Hematopoietic multipotent progenitor cell treated with erythropoietin and hydrocortisone succinate and interleukin-3 and kit ligand, for 4 days (in vitro differentiated cells): Measurements from ENCODE around the gene LMTK3.
"Not testable (repeated sequence)": the region's sequence is repeated elsewhere in the genome, so short reads cannot be mapped to it uniquely, and the experiment has no call there.

Source experiments
- DNase-seq: peaks from one replicate; pipeline ENCODE4 v3.0.0-alpha.2; 2015

Gene LMTK3

GRCh38 chr19:48502350-48503018 is 9.2 kb downstream of the LMTK3 start:
- no peak for DNase-seq

DNA sequence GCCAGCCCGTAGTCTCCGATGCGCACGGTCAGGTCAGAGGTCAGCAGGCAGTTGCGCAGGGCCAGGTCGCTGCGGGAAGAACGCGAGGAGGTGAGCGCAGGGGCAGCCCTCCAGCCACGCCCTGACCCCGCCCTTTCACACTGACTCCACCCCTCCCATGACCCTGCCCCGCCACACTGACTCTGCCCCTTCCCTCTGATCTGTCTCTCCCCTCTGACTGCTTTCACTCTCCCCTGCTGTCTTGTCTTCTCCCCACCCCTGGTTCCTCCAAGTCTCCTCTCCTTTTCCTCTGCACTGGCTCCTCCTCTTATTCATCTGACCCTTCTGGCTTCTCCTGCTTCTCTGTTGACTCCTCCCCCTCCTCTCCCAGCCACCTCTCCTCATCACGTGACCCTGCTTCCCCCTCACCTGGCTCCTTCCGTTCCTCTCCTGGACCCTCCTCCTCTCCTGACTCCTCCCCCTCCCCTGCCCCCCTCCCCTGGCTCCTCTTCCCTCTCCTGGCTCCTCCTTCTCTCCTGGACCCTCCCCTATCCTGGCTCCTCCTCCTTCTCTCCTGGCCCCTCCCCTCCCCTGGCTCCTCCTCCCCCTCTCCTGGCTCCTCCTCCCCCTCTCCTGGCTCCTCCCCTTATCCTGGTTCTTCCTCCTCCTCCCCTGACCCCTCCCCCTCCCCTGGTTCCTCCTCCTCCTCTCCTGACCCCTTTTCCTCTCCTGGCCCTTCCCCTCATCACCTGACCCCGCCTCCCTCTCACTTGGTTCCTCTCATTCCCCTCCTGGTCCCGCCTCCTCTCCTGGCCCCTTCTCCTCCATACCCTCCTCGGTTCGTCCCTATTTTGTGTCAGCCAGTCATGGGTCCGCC is 9.9 kb downstream of the LMTK3 start:
- DNase-seq, result peak; percentile 91

GRCh38 chr19:48500830-48501493 is 10.7 kb downstream of the LMTK3 start:
- no peak for DNase-seq

DNA sequence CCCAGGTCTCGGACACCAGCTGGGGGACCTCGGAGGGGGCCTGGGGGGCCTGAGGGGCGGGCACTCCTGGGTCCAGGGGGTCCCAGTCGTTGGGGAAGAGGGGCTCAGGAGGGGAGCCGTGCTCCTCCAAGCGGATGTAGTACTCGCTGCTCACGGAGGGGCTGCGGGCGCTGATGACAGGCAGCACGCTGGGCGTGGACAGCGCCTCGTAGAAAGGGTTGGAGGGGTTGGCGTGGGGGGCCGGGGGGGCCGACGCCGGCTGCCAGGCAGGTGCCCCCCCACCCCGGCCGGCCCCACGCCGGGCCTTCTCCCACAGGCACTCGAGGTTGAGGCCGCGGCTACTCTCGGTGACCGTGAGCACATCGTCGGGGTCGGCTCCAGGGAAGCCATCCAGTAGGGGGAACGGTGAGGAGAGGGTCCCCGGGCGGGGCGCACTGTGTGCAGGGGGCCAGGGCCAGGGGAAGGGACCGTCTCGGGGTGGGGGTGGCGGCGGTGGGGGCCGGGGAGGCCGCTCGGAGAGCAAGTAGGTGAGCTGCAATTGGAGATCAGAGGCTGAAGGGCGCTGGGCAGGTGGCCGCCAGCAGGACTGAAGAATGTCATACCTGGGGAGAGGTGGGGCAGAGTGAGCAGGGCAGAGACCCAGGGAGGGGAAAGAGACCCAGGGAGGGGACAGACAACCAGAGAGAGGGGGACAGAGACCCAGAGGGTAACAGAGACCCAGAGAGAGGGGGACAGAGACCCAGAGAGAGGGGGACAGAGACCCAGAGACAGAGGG is 12.1 kb downstream of the LMTK3 start:
- DNase-seq, result no peak

DNA sequence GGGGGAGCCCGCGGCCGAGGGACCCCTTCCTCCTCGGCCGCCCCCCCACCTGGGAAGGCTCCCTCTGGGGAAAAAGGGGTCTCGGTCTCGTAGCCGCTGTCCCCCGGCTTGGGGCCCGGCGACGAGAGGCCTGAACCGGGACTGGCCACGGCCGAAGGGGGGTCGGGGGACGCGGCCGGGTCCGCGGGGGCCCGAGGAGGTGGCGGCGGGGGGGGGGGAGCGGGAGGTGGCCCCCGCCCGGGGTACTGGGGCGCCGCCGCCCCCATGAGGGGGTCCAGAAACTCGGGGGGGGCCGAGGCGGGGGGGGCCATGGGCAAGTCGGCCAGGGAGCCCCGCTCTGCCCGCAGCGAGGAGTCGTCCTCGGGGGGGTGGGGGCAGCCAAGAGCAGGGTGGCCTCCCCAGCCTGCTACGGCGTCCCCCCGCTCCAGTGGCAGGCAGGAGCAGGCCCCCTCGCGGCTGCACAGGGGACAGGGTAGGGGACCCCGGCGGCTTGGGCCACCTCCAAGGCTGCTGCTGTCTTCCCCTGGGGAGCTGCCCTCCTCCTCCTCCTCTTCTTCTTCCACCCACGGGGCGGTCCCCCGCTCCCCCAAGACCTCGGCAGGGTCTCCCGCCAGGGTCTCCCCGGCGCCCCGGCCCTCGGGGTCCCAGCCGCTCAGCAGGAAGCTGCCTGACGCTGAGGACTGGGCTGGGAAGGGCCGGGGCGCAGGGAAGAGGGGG is 12.9 kb downstream of the LMTK3 start:
- DNase-seq, result no peak

DNA sequence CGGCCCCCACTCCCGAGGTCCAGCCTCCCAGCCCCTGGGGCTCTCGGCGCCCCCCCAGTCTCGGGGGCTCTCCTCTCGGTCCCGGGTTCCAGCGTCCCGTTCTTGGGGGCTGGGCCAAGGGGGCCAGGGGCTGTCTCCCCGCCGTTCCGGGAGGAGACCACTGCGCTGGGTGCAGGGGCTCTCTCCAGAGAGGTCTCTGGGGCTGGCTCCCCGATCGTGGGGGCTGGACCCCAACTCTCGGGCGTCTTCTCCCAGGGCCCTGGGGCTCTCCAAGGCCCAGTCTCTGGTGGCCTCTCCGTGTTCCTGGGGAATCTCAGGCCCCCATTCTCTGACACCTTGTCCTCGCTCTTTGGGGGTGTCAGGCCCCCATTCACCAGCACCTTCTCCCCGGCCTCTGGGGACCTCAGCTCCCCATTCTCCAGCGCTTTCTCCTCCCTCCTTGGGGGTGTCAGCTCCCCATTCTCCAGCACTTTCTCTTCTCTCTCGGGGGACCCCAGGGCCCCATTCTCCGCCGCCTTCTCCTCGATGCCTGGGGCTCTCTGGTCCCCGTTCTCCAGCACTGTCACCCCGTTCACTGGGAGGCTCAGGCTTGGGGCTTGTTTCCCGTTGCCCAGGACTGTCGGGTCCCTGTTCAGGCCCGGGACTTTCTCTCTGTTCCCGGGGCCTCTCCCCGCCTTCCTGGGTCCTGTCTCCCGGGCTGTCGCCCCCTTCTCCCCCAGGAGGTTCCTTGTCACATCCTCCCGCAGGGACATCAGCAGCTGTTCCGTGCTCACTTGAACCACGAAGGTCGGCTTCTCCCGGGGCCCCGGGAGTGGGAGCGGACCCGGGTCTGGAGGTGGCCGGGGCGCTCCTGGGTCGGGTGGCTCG is 13.7 kb downstream of the LMTK3 start:
- no peak for DNase-seq

DNA sequence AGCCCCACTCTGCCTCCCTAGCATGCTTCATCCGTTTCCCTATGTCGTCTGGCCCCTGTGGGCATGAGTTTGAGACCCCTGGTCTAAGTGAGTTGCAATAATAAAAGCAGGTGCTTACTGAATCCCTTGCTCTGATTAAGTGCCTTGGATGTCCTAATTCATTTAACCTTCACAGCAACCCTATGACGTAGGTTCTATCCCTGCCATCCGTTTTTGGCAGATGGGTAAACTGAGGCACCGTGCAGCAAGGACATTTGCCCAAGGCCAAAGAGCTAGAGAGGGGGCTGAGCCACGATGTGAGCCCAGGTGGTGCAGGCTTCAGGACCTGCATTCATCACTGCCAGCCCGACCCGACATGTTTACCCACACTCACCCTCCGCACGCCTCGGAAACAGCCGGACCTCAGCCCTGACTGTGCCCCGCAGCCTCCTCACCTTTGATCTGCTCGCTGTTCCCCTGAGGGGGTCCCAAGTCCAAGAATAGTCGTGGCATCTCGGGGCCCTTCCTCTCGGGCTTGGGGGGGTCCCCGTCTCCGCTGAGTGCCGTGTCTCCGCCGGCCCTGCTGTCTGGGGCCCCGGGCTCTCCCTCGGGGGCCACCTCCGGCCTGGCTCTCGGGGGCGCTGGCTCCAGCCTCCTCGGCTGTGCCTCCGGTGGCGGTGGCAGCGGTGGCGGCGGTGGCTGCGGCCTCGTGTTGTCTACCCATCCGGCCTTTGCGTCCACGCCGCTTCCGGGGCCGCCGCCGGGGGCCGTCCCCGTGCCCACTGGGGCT is 14.5 kb downstream of the LMTK3 start:
- DNase-seq, result no peak

- peak; percentile 75 for DNase-seq
Observed at GRCh38 chr19:48495396-48495795, 16.2 kb downstream of the LMTK3 start.

DNA sequence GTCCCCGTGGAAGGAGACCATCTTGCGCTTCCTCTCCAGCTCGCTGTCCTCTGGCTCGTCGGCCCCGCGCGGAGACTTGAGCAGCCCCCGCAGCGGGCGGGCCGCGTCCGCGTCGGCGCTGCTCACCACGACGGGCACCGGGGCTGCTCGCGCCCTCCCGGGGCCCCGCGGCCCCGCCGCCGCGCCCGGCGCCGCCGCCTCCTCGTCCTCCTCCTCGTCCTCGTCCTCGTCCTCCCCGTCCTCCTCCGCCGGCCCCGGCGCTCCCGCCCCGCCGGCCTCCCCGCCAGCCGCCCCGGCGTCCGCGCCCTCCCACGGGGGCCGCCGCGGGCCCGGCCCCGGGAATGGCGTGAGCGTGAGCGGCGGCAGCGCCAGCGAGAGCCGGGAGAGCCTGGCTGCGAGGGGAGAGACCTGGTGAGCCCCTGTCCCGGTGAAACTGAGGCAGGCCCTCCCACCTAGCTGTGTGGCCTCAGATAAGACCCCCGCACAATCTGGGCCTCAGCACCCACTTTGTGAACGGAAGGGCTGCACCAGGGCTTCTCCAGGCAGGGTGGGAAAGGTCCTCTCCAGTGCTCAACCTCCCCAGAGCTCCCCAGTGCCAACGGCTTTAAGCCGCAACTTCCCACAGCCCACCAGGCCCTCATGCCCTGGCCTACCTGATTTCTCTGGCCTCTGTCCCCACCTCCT is 17.8 kb downstream of the LMTK3 start:
- no peak for DNase-seq

- peak; percentile 99 for DNase-seq
Observed at GRCh38 chr19:48492925-48493717, 18.5 kb downstream of the LMTK3 start.

- no peak for DNase-seq
Observed at GRCh38 chr19:48491793-48492123, 19.9 kb downstream of the LMTK3 start.

- DNase-seq, result peak; percentile 75
Observed at GRCh38 chr19:48490981-48491792, 20.4 kb downstream of the LMTK3 start.

- DNase-seq, result peak; percentile 82
Observed at GRCh38 chr19:48489608-48490216, 21.9 kb downstream of the LMTK3 start.

GRCh38 chr19:48488478-48488877 is 23.2 kb downstream of the LMTK3 start:
- DNase-seq, result not testable (repeated sequence)

GRCh38 chr19:48487948-48488347 is 23.7 kb downstream of the LMTK3 start:
- DNase-seq, result no peak

GRCh38 chr19:48487544-48487943 is 24.1 kb downstream of the LMTK3 start:
- DNase-seq, result no peak

DNA sequence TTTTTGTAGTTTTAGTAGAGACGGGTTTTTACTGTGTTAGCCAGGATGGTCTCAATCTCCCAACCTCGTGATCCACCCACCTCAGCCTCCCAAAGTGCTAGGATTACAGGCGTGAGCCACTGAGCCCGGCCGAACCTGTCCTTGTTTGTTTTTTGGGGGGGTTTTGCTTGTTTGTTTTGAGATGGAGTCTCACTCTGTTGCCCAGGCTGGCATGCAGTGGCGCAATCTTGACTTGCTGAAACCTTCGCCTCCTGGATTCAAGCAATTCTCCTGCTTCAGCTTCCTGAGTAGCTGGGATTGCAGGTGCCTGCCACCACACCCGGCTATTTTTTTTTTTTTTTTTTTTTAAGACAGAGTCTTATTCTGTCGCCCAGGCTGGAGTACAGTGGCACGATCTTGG is 24.9 kb downstream of the LMTK3 start:
- DNase-seq, result not testable (repeated sequence)
